Measurements from ENCODE around the gene OSBPL2.

OSBPL2 gene

DNA sequence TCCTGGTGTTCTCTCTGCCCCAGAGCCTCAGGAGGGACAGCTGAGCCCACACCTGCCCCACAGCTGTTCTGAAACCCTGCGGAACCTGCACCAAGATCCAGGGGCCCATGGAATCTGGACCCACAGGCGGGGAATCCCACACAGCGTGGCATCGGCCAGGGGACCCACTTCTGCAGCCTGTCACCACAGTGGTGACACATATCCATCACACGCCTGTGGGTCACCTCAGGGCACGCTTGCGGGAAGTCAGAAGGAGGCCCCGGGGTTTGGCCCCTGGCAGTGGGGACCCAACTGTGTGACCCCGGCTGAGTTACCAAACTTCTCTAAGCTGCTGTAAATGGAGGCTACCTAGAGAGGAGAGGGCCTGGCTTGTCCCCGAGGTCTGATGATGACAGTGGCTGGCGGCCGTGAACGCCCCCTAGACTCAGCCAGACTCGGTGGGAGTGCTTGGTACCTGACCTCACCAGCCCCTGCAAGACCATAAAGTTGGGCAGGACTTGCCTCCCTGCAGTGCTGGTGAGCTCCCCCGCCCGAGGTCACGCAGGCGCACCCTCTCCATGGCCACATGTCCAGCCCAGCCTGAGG is 16.0 kb upstream of the OSBPL2 start:
- no peak for DNase-seq (ENCODE audit: low spot score)

DNA sequence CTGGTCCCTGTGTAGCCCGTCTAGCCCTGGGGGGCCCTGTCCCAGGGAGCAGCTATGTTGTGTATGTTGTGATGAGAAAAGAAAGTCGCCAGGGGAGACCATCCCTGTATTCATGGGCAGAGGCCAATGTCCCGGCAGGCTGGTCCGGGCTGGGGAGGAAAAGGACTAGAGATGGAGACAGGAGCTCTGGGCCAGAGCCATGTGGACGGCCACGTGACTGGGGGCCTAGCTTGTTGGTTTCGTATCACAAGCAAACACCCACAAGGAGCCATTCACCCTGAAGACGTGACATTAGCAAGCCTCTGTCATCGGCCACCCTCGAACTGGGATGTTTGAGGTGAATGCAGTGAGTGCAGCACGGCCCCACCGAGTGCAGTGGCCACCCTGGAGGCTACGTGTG is 15.3 kb upstream of the OSBPL2 start:
- DNase-seq (ENCODE audit: low spot score): no peak

DNA sequence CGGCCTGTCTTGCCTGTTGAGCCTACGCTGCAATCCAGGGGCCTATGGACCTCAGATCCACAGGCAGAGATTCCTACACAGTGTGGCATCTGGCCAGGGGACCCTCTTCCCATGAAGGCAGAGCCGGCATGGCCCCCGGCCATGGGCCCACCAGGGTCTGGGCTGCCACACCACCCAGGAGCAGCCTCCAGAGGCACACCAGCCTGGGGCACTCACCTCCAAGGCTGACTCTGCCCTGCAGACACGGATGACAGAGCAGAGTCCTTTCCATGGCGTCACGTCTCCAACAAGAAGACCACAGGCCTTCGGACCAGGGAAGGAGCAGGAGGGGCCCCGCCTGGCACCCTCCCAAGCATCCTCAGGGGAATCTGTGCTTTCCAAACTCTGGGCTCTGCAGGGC is 14.8 kb upstream of the OSBPL2 start:
- no peak for DNase-seq (ENCODE audit: low spot score)

DNA sequence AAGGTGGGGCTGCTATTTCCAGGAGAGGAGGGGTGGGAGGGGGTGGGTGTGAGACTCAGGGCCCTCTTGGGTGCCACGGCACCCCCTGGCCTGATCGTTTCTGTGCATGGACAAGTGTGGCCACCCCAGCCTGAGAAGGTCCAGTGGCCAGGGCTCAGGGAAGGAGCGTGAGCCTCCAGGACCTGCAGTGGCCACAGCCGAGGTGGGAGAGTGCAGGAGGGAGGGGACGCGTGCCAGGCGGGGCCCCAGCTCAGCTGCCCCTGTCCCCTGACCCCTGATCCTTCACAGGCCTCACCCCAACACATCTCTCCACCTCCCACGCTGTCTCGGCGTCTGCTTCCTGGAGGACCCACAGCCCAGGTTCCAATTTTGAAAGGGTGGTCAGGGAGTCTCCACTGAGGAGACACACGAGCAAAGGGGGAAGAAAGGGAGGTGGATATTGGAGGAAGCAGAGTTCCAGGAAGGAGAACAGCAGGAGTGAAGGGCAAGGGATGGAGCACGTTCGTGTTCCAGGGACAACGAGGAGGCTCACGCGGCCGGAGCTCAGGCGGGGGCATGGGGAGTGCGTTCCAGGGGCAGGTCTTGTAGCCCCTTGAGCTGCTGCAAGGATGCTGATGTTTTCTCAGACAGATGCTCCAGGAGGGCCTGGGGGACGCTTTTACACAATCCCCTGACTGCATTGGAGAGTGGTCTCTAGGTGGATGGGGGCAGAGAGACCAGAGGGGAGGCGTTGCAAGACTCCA is 14.0 kb upstream of the OSBPL2 start:
- no peak for DNase-seq (ENCODE audit: low spot score)

DNA sequence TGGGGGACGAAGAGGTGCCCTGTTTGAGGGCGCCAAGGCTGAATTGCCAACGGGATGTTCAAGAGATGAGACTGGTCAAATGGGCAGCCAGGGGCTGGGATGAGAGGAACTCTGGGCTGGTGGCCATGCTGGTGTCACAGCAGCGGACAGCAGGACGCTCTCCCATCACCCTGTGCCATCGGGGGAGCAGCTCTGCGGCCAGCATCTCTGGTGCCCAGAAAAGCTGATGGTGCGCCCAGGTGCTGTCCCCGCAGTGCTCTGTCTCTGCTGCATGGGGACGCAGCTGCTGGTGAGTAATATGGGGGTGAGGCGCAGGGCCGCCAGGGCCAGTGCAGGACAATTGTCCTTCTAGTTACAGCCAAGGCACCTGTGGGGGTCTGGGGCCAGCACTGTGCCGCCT is 13.3 kb upstream of the OSBPL2 start:
- no peak for DNase-seq (ENCODE audit: low spot score)

DNA sequence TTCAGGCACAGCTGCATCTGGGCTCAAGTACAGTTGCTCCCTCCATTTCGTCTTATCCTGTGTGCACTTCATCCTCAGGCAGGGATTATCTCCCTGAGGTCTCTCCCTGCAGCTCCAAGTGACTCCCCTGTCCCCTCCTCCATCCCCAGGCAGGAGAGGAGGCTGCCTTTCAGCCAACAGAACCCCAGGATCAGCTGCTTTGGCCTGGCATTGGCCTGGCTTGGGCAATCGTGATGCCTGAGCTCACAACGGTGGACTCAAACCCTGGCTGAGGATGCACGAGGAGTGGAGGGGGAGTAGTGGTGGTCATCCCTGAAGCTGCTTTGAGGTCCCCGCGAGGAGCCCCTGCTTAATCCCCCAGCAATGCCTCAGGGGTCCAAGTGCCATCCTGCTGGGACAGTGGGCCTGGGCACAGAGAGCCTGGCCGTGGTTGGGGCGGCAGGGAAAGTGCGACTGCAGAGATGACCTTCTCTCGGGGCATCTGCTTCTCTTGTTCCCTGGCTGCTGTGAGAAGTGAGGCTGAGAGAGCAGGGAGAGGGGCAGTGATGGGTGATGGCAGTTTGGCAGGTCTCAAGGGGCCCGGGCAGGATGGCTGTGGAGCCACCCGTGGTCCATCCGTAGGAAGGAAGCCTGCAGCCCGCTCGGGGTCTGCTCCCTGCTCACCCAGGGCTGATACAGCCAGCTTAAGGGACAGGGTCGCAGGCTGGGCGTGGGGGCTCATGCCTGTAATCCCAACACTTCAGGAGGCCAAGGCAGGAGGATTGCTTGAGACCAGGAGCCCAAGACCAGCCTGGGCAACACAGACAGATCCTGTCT is 12.3 kb upstream of the OSBPL2 start:
- no peak for DNase-seq (ENCODE audit: low spot score)

DNA sequence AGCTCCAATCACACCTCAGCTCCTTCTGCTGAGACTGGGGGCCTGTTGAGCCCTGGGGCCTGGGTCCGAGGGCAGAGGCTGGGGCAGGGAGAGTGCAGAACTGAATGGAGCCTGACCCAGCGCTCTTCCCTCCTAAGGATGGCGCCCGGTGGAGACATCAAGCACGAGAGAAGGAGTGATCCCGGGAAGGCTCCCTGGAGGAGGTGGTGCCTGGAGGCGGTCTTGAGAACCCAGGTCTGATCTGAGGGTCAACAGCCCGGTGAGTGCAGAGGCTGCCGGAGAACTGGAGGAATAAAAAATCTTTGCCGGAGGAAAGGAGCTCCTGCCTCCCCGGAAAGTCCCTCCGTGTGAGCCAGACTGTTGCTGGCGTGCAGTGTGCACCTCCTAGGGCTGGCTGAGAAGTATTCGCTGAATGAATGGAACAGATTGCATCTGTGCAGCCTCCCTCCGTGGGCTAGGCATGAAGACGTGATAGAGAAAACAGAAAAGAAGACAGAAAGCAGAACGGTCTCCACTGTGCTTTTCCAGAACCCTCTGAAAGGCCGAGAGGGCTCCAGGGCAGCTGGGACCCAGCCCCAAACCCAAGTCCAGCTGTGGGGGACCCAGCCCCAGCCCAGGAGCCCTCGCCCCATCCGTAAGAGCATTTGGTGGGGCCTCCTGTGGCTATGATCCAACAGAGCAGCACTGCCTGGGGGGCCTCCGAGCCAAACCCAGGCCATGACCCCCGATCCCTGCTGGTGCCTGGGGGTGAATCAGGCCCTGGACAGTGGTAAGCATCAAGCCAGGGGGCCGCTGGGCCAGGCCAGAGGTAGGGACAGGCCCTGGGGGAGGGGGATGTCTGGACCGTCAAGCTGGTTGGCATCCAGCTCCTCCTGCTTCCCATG is 11.4 kb upstream of the OSBPL2 start:
- no peak for DNase-seq (ENCODE audit: low spot score)

DNA sequence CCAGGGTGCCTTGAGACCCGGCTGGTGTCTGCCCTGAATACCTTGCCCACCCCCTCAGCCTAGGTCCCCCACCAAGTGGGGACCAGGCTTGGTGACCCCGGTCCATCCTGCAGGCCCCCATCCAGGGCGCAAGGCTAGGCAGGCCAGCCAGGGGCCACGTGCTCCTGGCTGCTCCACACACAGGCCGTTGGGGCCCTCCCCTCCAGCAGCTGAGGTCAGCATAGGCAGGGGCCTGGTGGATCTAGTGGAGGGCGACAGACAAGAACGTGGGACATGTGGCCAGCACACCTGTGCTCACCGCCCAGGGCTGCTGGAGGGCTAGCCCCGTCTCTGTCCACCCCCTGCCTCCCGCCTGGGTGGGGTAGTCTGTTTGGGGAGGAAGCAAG is 10.7 kb upstream of the OSBPL2 start:
- DNase-seq (ENCODE audit: low spot score): no peak

DNA sequence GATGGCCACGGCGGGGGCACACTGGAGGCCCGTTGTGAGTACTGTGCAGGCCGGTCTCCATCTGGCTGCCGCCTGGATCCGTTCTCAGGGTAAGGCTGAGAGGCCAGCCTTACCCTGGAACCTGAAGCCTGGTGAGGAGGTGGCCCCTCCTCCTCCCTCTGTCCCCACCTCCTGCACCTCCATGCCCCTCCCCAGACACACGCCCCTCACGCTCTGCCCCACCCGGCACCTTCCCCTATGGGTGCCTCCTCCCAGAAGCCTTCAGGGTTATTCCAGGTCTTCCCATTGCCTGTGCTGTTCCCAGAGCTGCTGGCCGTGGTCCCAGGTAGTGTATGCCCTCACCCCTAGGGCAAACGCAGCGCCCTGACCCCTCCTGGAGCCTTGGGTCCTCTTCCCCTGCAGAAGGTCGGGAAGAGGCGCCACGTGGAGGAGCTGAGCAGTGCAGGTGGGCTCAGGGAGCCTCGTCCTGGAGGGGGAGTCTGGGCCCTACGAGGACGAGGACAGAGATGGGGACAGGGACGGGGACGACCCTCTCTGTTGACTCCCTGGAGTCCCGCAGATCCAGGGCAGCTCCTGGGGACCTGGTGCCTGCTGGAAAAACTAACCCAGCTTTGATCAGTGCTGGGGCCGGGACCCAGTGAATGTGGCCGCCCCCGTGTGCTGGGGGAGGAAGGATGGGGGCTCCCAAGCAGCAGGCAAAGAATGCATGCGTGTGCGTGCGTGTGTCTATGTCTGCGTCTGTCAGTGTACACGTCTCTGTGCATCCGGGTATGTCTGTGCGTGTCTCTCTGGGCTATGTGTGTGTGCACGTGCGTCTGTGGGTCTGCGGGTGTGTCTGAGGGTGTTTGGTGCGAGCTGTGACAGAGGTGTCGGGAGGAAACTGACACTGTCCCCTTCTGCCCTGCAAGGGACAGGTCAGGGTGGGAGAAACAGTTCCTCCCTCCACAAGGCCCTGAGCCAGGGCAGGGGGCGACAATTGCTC is 10.1 kb upstream of the OSBPL2 start:
- DNase-seq (ENCODE audit: low spot score): no peak

DNA sequence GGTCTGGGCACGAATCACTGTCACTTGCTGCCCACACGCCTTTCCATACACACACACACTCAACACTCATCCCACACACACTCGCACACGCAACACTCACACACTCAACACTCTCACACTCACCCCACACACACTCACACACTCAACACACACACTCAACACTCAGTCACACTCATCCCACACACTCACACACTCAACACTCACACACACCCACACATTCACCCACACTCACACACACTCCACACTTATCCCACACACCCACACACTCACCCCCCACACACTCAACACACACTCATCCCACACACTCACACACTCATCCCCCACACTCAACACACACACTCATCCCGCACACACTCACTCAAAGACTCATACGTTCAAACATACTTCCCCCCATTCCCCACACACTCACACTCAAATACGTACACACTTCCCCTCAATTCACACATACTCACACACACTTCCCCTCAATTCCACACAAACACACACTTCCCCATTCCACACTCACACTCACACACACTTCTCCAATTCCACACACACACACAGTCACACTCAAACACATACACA is 9.3 kb upstream of the OSBPL2 start:
- no peak for DNase-seq (ENCODE audit: low spot score)

DNA sequence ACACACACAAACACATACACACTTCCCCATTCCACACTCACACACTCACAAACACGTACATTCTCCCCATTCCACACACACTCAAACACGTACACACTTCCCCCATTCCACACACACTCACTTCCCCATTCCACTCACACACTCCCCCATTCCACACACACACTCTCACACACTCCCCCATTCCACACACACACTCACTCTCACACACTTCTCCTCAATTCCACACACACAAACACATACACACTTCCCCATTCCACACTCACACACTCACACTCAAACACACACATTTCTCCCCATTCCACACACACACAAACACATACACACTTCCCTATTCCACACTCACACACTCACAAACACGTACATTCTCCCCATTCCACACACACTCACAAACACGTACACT is 8.7 kb upstream of the OSBPL2 start:
- DNase-seq (ENCODE audit: low spot score): no peak

DNA sequence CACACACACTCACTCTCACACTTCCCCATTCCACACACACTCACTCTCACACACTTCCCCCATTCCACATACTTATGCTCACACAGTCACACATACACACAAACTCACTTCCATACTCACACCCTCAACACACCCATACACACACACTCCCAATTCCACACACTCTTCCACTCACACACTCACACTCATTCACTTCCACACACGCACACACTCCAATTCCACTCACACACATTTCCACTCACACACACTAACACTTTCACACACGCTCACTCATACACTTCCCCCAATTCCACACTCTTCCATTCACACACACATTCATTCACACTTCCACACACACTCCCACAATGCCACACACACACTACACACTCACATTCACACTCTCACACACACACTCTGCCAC is 8.0 kb upstream of the OSBPL2 start:
- DNase-seq (ENCODE audit: low spot score): no peak

DNA sequence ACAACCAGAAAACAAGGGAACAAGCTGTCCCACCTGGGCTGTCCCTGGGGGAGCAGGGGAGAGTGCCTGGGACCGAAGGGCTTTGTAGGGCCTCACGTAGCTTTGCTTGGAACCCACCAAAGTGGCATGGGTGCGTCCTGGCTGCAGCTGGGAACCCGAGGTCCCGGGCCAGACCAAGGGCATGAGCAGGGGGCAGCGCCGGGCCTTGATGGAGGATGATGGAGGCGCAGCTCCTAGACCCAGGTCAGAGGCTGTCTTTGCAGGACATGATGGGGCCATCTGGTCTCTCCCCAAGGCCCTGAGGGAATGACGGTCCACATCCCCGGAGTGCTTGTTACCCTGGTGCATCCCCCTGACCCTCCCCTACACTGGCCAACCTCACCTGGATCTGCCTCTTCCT is 7.6 kb upstream of the OSBPL2 start:
- DNase-seq (ENCODE audit: low spot score): no peak

DNA sequence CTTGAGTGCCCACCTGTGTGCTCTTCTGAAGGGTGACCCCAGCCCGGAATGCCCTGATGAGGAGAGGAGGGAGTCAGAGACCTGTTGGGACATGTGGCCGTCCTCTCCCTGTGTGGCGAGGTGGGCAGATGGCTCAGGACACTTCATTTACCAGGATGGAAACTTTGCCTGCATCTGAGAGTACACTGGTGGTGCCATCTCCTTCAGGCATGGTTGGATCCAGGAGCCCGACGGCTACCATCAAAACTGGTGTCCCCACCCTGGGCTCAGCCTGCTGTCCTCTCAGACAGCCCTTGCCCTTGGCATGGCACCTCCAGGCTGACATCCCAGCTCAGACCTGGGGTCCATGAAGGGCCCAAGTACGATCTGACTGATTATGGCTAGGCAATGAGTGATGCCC is 7.0 kb upstream of the OSBPL2 start:
- DNase-seq (ENCODE audit: low spot score): no peak

DNA sequence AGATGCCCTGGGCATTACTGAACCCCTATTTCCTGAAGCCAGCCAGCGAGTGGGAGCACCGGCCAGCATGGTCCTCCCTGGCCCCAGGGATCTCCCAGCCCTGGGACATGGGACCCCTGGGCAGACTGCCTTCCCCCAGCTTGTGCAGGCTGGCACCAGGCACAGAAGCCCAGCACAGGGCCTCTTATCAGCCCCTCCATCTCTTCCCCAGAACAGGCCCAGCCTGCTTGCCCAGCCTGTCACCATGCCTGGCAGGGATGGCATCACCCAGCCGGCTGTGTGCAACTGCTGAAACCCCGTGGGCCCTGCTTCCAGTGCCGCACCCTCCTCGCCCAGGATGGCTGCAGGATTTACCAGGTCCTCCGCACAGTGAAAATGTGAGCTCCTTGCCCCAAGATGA is 6.1 kb upstream of the OSBPL2 start:
- no peak for DNase-seq (ENCODE audit: low spot score)

DNA sequence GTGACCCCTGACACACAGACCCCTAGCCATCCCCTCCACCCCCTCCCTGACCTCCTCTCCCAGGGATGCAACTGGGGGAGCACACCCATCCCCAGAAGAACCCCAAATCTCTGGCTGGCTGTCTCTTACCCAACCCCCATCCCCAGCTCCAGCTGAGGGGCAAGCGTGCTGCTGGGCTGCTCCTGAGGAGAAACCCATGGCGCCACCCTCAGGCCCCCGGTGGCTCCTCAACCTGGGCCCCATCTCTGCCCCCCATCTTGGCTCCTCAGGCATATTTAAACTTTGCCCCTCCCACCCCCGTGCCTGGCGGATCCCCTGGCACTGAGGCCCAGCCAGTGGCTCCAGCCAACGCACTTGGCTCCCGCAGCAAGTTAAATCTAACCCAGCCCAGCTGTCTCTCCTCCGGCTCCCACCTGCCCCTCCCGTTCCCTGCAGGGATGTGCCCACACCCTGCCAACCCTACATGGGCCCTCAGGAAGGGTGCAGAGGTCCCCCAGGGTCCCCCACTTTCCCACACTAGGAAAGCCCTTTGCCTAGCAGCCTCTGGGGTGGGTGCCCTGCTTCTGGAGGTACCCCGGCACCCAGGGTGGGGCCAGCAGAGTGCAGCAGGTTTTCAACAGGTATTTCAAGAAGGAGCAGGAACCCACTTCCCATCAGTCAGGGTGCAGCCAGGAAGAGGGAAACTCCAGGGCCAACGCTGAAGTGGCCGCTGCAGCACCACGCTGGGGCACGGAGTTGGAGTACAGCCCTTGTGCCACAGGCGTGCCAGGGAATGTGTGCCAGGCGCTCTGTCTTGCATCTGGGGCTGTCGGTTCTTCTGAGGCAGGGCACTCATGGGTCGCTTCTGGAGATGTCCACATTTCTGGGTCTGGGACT is 5.3 kb upstream of the OSBPL2 start:
- DNase-seq (ENCODE audit: low spot score): no peak

DNA sequence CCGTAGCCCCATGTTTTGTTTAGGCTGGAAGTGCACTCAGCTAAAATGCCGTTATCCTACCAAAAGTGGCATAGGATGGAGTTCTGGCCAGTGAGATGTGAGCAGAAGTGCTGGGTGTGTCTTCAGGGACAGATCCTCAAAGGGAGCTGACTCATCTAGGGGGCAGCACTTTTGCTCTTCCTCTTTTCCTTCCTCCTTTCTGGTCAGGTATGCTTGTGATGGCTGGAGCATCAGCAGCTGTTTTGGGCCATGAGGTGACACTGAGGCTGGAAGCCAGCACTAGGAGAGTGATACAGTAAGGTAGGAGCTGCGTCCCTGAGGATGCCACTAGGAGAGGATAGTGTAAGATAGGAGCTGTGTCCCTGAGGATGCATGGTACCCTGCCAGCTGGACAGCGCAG is 4.6 kb upstream of the OSBPL2 start:
- DNase-seq (ENCODE audit: low spot score): no peak

DNA sequence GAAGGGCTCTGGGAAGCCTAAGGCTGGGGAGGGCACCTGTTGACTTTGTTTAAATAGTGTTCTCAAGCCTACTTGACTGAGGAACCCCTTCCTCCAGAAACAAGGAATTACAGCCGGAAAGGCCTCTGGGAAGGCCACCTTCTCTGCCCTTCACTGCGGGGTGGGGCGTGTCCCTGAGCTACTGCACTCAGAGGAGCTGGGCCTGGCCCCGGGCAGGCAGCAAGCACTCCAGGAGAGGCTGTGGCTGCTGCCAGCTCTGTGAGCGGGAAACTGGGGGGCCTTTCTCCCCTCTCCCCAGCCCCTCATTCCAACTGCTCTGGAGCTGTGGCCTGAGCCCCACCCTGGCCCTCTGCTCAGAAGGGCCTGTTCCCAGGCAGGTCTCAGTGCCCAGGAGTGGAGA is 4.0 kb upstream of the OSBPL2 start:
- no peak for DNase-seq (ENCODE audit: low spot score)

DNA sequence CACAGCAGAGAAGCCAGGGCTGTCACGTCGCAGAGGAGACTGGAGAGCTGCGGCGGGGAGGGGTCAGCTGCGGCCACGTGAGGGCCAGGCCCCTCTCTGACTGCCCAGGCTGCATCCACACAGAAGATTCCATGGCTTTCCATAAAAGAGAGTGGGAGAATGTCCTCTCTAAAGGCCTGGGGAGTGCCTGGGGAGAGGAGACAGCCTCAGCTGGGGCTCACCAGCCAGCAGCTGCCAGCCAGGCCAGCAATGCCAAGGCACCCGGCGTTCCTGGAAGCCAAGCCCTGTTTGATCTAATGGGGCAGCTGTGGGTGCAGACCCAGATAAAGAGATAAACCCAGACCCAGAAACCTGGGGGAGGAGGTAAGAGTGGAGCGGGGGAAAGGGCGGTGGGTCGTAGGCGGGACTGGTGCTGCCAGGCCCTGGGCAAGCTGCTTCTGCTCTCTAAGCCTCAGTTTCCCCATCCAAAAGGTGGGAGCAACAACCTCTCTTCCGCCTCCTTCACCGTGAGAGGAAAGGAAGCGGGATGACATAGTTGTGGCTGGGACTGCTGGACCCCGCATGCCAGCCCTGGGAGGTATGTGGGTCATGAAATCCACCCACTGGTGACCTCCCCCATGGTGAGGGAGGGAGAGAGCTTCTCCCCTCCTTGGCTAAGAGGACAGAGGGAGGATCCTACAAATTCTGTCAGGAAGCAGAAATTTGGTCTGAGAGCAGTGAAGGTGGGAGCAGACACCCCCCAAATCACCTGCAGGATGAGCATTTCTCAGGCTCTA is 3.1 kb upstream of the OSBPL2 start:
- no peak for DNase-seq (ENCODE audit: low spot score)
